Measurements from ENCODE around the gene ARMC6.

The ARMC6 gene

DNA sequence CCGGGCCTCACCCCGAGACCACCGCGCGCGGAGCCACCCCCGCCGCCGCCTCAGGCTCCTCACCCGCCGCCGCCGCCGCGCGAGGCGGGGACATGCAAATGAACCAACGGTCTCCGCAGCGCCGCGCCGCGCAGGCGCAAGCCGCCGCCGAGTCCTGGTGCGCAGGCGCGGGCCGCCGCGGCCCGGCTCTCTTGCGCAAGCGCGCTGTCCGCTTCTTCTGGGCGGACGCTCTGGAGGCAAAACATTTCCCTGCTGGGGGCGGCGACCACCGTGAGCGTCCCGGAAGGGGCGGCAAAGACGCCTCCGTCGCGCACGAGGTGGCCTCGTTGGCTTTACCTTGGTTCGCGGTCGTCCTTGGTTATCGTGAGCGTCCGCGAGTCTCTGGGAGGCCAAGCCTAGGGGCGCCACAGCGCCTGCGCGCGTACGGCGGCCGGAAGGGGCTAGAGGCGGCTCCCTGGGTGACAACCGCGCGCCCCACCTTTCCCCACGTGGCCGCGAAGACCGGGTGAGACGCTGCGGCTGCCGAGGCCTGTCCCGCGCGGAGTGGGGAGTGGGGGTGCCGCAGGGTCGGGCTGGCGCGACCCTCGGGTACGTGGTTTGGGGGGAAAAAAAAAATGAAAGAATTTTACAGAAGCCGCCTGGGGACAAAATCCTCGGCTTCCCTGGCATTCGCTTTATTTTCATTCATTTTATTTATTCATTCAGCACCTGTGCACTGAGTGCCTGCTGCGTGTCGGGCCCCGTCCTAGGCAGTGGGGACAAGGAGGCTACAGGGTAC, at the start of gene ARMC6, which contains the start of gene SUGP2:
TSS of gene ARMC6 (plus strand) at position 178 of the 778 bp plus-strand sequence. CDS start 607 bp downstream, outside the sequence.
TSS of gene SUGP2 (minus strand) at position 92 of the 778 bp plus-strand sequence. CDS start 2,446 bp downstream, outside the sequence.
- DNase-seq (ENCODE audit: low spot score) = peak; percentile 95

DNA sequence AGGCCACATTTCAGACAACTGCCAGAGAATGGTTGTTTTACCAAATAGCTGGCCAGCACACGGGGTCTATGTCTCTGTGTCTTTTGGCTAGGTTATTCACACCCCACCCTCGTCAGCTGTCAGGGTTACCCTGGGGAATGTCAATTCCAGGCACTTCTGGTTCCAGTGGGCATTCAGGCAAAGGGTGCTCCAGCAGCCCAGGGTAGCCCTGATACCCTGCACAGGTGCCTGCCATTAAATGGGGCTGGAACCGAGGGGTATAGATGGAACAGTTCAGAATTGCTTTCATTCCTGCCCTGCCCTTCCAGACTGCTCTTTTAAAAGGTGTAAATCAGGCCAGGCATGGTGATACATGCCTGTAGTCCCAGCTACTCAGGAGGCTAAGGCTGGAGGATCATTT, 49.2 kb upstream of the ARMC6 start:
- no peak for DNase-seq (ENCODE audit: low spot score)

DNA sequence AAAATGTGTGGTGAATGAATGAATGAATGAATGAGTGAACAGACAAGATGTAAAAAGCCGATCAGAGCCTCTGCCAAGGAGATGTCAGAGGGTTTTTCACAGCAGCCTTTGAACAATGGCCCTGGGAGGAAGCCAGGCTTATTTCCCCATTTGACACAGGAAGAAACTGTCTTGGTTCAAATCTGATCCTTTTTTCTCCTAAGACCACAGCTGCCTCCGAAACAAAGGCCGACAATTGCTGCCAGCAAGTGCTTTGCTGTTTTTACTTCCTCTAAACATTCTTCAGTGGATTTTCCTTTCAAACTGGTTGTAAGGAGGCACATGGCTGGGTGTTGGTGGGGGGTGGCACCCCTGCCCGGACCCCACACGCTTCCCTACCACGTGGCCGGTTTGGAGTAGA, 48.1 kb upstream of the ARMC6 start:
- no peak for DNase-seq (ENCODE audit: low spot score)

DNA sequence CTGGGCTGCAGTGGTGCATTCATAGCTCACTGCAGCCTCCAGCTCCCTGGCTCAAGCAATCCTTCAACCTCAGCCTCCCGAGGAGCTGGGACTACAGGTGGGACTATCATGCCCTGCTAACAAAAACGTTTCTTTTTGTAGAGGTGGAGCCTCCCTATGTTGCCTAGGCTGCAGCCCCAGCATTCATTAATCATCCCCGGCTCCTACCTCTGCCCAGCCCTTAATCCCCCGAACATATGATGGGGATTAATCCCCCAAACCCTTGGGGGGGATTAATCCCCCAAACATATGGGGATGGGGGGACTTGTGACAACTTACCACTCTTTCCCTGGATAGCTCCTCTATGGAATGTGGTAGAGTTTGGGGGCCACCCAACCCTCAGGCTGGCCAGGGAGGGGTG, 45.9 kb upstream of the ARMC6 start:
- no peak for DNase-seq (ENCODE audit: low spot score)

DNA sequence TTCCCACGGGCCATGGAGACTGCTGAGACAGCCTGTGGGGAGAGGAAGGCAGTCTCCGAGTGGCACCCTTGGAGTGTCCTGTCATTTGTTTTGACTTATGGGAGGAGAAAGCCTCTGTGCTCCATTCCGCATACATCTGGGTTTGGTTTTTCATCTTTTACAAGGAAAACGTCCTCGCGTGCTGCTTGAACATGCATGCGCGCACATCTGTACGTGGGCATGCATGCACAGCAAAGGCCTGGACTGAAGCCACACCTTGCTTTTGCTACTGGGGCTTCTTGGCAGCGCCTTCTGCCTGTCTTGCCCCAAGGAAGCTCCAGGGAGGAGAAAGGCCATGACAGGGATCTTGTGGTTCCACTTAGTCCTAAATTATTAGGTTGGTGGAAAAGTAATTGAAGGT, 44.1 kb upstream of the ARMC6 start:
- DNase-seq (ENCODE audit: low spot score) = no peak

DNA sequence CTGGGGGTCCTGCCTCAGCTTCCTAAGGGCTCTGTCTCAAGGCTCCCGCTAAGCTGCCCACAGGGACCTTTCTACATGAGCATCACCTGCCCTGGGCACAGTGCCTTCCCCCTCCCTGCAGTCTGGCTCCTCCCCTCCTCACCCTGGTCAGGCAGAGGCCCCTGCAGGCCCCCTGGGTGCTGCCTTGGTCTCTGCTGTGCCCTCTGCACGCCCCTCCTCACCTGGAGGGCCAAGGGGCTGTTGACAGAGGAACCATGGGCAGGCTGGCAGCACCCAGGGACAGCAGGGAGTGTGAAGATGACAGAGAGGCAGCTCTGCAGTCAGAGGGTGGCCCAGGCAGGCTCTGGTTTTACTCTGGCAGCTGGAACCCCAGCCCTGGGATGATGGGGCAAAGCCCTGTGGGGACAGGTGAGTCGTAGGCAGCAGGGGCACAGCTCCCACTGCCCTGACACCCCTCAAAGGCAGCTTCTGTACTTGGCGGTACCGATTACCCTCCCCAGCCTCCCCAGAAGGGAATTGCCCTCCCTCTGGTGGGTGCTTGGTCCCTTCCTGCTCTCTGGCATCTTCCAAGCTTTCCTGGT, 43.2 kb upstream of the ARMC6 start:
- no peak for DNase-seq (ENCODE audit: low spot score)

DNA sequence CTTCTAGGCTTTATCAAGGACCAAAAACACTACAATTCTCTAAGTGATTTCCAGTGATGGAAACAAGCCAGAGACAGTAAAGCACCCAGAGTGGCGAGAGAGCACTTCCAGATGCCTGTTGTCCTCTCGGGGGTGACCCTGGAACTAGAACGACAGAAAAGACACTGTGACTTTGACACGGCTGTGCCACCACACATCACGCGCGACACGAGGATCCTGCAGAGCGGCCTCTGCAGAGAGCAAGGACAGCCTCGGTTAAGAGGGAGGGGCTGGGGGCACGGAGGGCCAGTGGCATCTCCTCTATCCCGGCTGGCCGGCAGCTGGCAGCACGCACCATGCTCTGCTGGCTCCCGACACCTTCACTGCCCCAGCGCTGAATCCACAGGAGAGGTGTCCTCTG, 42.4 kb upstream of the ARMC6 start:
- peak; percentile 30 for DNase-seq (ENCODE audit: low spot score)

DNA sequence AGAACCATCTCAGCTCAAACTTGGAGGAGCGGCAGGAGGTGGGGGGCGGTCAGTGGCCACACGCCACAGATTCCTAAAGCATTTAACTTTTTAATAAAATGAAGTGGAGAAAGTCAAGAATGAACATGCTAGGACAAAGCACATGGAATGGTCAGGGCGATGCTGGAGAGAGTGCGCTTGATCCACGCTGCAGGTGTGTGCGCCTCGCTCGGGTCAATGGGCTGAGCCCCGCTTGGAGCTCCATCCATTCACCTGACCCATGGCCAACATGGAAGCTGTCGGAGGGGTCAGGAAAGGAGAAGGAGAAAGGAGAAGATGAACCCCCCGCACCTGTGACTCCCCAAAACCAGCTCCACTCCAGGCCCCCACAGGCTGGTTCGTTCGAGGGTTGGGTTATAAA, 41.9 kb upstream of the ARMC6 start:
- no peak for DNase-seq (ENCODE audit: low spot score)

DNA sequence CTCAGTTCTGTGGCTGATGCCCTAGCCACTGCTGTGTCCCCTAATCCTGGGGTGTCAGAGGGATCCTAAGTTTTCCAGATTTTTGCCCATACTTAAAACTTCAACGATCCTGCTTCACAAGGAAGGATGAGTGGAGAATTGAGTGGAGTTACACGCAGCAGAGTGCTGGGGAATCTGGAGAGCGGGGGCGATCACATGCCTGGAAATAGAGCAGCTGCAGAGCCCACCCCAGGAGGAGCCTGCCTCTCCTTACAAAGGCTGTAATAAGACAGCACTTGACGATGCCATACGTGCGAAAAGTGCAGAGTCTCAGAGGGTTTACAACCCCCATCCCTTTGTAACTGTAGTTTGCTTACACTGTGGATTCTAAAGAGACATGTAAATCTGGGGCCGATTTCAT, 40.7 kb upstream of the ARMC6 start:
- DNase-seq (ENCODE audit: low spot score) = no peak

DNA sequence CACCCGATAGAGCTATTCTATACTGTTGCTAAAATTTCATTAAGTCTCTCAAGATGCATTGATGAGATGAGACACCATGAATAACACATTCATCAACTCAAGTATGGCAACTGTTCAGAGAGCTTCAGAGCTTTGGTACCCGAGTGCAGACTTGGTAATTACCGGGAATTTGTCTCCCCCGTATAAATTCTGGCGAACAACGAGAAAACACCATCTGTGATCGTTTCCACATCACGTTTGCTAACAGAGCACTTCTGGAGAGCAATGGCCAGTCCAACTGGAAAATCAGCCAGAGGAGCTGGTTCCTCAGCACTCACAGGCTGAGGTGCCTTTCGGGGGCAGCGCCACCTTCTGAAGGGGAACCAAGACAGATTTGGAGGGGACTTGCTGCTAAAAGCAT, 40.3 kb upstream of the ARMC6 start:
- DNase-seq (ENCODE audit: low spot score) = no peak

DNA sequence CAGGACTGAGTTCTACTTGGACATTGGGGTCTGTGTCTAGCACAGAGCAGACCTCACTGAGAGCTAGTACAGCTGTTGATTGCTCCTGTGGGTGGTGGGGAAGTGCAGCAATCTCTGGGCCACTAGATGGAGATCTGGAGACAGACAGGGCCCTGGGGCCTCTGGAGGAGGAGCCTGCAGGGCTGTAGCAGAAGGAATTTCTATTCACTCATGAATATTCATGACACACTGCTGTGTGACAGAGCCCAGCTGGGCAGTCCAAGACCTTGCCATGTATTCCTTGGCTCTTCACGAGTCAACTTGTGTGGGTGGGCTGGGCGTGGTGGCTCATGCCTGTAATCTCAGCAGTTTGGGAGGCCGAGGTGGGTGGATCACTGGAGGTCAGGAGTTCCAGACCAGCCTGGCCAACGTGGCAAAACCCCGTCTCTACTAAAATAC, 37.6 kb upstream of the ARMC6 start:
- DNase-seq (ENCODE audit: low spot score) = peak; percentile 80

DNA sequence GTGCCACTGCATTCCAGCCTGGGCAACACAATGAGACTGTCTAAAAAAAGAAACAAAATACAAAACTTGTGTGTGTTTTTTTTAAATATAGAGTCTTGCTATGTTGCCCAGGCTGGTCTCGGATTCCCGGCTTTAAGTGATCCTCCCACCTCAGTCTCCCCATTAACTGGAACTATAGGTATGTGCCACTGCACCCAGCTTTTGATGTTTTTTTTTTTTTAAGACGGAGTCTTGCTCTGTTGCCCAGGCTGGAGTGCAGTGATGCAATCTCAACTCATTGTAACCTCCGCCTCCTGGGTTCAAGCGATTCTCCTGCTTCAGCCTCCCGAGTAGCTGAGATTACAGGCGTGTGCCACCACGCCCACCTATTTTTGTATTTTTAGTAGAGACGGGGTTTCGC, 37.1 kb upstream of the ARMC6 start:
- DNase-seq (ENCODE audit: low spot score) = no peak

DNA sequence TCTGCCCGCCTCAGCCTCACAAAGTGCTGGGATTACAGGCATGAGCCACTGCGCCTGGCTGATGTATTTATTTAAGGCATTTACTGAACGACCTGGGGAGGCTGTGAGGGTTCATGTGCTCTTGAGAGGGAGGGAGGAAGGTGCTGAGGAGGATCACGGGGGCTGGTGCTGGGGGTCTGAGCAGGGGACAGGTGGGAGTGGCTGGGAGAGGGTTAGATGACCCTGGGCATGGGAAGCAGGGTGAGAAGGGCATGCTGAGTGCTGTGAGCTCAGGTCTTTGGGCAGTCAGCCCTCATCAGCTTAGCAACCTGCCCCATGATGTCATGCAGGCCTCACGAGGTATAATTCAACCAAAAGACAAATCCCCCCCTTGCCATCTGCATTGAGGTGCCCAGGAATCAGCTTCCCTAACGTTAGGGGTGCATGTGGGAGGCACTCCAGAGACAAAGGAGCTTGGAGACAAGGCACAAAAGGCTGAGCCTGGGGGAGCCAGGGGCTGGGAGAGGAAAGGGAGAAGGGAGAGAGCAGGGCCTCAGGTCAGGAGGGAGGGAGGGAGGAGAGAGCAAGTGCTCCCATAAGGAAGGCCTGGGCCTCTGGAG, 36.5 kb upstream of the ARMC6 start:
- peak; percentile 37 for DNase-seq (ENCODE audit: low spot score)

DNA sequence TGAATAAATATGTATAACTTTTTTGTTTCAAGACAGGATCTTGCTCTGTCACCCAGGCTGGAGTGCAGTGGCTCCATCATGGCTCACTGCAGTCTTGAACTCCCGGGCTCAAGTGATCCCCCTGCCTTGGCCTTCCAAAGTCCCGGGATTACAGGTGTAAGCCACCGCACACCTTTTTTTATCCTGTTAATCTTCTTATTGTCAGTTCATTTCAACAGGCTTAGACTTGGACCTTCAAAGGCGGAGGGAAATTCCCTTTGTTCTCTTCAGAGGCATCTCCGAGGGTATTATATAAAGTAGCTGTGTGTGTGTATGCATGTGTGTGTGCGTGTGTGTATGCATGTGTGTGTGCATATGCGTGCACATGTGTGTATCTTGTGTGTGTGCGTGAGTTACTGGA, 35.1 kb upstream of the ARMC6 start:
- no peak for DNase-seq (ENCODE audit: low spot score)

DNA sequence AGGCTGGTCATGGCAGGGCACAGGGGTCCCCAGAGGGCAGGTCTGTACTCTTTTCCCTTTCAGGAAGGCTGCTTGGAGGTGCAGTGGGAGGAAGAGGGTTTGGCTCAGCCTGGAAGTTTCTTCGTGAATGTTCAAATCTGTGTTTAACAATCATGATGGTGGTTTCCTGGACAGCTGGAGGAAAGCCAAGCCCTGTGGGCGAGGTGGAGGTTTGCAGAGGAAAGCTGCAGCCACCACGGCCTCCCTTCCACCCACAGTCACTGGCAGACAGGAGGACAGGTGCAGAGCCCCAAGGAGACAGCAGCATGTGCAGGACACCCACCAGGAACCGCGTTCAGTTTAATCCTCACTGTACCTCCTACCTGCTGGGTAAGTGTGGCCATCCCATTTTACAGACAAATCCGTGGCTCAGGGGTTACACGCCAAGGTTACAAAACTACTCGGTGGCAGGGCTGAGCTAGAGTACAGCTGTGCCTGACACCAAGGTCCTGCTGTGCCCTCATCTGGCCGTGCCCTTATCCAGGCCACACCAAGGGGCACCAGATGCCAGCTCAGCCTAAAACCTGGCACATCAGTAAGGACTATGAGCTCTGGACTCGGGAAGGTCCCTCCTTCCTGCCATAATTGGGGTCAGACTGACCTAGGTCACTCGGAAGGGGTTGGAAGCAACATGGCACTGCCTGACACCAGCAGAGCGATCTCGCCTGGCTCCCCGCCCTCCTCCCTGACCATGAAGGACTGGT, 34.2 kb upstream of the ARMC6 start:
- no peak for DNase-seq (ENCODE audit: low spot score)

DNA sequence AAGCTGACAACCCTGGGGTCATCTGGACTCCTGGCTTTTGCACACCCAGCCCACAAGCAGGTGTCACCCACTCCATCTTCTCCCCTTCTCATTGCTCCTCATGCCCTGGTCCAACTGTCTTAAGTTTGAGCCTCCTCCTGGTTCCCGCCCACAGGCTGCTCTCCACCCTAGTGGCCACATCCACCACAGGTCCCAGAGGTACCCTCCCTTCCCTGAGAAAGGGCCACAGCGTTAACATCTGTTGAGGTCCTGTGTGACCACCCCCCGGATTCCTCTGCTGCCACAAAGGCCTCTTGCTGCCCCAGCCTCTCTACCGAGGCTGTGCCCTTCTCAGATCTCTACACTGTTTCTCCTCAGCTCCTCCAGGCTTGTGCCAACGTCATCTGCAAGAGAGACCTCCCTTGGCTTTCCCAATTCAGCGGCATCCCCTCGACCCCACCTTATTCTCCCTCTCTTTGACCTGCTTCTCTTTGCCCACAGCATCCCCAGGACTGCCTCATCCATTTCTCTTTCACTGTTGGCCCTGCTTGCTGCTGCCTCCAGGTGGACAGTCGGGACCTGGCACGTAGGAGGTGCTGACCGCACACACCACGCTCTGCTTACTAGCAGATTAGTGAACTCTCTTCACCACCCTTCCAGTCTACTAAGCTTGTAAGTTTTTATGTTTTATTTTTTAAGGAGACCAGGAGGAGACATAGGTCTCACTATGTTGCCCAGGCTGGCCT, 33.3 kb upstream of the ARMC6 start:
- no peak for DNase-seq (ENCODE audit: low spot score)

DNA sequence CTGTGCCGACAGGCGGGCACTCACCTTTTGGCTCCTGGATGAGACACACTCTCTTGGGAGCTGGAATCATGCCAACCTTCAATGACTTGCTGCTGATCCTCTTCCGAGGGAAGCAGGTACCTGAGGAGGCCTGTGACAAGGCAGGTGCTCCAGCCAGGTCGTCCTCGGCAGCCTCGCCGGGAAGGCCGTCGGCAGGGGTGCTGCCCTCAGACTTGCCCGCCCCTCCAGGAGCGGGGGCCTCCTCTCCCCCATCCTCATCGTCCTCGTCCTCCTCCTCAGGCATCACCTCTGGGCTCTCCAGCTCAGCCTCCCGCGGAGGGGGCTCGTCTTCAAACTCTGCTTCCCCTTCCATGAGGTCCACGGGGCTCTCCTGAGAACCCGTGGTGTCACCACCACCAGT, 29.3 kb upstream of the ARMC6 start:
- DNase-seq (ENCODE audit: low spot score) = no peak

DNA sequence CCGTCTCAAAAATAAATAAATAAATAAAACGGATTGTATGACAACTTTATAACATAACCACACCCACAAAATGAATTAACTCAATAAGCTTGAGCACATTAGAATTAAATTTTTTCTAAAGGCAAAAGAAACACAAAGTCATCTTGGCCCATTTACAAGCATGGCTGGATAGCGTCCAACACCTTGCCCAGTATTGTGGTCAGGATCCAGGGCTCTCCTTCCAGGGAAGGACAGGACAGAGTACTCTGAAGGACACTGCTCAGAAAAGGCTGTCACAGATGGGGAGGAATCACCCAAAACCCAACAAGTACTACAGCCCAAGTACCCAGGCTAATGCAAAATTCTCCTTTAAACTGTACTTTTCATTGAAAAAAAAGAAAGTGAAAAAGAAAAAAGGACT, 27.2 kb upstream of the ARMC6 start:
- DNase-seq (ENCODE audit: low spot score) = no peak

DNA sequence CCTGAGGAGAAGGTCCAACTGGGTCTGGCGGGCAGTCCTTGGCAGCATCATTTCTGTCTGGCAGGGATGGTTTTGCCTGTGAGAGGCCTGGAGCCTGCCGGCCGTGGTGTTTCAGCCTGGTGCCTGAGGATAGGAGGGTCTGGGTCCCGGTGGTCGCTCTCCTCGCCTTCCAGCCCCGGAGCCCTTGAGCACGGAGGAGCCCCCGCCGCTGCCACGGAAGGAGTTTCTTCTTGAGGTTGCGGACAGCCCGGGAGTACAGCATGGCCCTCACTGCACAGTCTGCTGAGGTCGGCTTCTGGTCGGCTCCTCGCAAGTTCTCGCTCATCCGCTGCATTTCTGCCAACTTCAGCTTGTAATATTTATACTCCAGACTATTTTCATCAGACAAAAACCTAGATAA, 23.5 kb upstream of the ARMC6 start:
- no peak for DNase-seq (ENCODE audit: low spot score)

DNA sequence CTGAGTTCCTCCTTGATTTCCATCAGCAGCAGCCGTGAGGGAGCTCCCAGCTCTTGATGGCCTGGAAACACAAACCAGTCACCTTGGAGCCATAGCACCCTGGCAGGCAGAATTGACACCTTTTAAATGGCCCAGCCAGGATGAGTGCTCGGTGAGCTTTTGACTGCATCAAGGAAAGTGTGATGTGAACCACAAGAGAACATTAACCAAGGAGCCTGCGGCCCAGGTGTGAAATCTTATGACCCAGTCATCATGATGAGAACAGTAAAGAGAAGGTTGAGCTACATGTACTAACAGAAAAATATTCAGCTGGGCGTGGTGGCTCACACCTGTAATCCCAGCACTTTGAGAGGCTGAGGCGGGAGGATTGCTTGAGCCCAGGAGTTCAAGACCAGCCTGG, 22.9 kb upstream of the ARMC6 start:
- DNase-seq (ENCODE audit: low spot score) = no peak

DNA sequence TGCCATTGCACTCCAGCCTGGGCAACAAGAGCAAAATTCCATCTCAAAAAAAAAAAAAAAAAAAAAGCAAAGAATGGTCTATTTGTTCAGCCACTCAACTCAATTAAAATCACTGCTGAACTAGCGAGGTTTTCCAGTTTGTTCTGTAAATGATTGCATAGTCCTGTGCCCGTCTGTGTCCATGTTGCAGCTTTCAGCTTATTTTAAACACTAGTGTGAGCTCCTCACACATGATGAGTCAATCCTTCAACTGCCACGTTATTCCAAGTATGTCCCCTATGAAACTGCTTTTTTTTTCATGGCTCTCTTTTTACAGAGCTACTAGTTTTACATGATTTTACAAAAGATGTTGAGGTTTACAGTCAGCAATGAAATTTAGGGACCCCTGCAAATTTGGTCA, 12.3 kb upstream of the ARMC6 start:
- no peak for DNase-seq (ENCODE audit: low spot score)

DNA sequence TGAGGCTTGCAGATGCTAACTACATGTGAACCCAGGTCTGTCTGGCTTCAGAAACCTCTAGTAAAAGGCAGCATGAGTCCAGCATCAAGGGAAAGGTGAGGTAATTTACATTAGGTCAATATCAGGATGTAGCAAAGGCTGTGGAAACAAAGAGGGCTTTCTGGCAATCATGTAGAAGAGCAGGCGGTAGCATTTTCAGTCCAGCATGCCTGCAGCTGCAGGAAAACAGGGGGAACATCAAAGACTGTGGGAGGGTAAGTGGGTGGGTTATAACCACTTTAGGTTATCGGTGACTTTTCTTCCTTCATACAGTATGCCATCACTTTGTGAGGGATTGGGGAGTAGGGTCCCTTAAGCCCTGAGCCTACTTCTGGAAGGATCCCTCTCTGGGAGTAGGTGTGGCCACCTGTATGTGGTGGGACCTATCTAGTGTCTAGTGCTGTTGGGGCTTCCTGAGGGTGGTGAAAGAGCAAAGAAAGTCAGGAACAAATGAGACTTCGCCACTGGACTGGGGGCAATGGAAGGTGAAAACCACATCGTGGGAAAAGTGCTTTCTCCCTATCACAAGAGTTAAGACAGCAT, 10.9 kb upstream of the ARMC6 start:
- DNase-seq (ENCODE audit: low spot score) = no peak

All from ecto neural progenitor cell (in vitro differentiated cells).